Iris pigment epithelial cell (primary cell): Measurements from ENCODE around the gene GGT6.

ENCODE experiments used
- DNase-seq: peaks from one replicate; pipeline ENCODE4 v3.0.0-alpha.2; 2011; ENCODE audit warnings: low read depth

The GGT6 gene

DNA sequence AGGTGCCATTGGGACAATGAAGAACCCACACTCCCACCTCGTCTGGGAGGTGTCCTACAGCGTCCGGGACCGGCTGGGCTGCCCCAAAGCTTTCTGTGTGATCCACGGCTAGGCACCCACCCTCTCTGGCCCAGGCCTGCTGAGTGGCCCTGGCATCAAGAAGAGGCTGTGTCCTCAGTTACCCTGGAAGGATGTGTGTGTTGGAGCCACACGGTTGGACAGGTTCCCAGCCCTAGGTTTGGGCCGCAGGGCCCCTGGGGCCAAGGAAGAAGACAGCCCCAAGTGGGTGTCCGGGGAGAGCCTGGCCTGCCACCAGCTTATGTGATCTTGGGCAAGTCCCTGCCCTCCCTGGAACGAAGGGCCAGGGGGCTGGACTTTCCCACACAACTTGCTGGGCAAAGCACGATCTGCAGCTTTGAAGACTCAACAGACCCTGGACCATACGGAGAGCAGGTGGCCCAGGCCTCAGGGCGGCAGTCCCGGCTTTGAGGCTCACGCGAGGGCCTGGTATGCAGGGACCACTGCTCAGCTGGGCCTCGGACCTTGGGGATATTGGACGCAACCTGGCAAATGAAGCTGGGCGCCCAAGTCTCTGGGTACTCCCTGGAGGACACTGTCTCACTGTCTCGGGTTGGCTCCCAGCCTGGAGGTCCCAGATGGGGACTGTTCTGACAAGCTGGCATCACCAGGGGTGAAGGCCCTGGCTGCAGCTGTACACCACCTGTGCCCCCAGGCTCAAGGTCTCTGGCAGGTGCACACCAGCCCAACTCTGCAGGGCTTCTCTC, 22.7 kb downstream of the GGT6 start:
- no peak for DNase-seq

DNA sequence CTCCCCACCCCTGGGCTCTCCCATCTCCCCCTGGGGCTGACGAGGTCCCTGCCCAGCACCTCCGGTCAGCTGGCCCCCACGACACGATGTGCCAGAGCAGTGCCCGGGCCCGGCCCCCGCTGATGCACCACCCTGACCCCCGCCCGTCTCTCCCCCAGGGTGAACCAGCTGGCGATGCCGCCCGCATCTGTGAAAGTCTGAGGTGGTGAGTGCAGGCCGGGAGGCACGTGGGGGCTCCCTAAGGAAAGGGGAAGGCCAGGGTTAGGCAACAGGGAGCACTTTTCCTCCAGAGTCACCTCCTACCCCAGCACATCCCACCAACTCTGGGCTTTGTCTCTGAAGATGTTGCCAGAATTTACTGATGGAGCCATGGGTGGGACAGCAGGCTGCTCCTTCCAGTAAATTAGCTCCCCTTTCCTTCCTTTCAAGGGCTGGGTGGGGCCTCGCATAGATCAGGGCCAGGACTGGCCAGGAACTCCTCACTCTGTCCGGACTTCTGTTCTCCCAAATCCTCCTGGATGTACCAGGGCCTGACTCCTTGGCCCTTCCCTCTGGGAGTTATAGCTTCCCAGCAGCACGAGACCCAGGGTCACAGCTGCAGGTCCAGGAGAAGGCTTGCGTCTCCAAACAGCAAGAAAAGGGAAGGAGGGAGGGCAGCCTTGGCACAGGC, 23.5 kb downstream of the GGT6 start:
- peak; percentile 29 for DNase-seq

DNA sequence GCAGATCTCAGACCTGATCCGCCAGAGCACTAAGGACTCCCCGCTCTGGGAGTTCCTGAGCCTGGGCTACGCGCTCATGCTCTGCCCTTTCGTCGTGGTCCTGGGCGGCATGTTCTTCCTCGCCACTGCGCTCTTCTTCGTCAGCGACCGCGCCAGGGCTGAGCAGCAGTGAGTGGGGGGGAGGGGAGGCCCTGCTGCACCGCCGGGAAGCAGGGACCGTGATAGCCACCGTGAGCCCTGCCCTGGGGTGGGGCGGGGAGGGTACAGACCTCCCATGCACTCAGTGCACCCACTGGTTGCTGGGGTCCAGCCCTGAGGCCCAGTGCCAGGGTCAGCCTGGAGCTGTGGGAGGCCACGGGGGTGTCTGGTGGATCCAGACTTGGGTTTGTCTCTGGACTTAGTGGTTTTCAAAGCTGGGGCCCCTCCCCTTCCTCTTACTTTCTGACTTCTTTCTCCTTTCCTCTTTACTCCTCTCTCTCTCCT, 24.1 kb downstream of the GGT6 start:
- DNase-seq = peak; percentile 17

DNA sequence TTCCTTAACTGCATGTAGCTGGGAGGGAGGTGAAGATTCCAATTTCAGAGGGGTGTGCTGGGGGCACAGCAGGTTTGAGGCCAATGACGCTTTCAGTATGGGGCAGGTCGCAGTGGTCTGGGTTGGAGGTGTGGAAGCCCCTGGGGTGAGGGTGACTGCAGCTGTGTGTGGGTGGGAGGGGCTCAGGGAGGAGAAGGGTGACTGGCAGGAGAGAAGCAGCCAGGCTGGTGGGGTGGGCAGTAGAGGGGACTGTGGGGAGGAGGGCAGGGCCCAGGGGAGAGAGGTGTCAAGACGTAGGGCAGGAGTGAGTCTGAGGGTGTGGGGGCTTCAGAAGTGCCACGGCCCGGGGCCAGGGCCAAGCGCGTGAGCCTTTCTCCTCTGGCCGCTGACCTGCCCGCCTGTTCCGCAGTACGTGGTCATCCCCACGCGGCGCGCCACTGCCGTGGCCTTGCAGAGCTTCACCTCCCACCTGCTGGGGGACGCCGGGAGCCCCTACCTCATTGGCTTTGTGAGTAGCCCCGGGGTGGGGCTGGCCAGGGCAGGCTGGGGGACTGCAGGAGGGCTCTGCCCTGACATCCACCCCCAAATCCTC, 24.6 kb downstream of the GGT6 start:
- DNase-seq = no peak

DNA sequence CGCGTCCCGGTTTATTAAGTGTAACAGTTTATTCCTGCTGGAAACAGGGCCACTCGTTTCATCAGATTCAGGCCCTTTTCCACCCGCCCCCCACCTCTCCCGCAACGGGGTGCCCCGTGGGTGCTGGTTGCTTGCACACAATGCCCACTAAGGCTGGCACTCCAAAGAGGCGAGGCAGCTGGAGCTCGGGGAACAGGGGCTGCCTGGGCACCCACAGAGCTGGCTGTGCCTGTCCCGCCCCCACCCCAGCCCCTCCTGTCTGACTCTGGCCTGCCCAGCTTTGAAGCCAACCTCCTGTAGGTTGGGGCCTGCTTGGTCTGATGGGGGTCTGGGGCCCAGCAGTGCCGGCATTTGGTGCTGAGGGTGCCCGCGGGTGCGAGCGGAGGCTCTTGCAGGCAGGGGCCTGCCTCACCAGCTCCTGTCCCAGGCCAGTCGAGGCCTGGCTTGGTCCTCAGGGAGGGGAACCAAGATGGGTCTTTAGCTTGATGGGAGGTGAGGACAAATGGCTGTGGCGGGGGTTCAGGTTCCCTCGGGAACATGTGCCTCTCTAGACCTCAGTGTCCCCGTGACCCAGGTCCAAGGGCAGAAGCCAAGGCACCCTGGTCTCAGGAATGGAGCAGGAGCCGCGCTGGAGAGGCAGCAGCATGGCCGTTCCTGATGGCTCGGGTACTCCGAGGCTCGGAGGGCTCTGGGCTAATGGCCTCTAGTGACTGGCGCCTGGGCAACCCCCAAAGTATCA, 25.3 kb downstream of the GGT6 start:
- no peak for DNase-seq

DNA sequence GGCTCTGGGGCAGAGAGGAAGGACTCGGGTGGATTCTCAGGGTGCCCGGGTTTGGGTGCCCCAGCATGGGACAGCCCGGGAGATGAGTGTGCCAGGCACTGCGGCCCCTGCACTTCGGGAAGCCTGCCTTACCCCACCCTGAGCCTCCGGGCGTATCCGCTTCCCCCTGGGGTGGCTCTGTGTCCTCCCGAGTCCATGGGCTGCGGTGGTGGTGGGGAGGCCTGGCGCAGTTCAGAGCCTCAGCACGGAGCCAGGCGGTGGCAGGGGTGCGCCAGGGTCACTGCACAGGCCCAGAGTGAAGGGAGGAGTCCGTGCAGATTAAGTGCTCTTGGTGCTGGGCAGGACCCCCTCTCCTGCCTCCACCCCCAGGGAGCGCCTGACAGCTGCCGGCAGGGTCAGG, 25.9 kb downstream of the GGT6 start:
- DNase-seq = no peak

DNA sequence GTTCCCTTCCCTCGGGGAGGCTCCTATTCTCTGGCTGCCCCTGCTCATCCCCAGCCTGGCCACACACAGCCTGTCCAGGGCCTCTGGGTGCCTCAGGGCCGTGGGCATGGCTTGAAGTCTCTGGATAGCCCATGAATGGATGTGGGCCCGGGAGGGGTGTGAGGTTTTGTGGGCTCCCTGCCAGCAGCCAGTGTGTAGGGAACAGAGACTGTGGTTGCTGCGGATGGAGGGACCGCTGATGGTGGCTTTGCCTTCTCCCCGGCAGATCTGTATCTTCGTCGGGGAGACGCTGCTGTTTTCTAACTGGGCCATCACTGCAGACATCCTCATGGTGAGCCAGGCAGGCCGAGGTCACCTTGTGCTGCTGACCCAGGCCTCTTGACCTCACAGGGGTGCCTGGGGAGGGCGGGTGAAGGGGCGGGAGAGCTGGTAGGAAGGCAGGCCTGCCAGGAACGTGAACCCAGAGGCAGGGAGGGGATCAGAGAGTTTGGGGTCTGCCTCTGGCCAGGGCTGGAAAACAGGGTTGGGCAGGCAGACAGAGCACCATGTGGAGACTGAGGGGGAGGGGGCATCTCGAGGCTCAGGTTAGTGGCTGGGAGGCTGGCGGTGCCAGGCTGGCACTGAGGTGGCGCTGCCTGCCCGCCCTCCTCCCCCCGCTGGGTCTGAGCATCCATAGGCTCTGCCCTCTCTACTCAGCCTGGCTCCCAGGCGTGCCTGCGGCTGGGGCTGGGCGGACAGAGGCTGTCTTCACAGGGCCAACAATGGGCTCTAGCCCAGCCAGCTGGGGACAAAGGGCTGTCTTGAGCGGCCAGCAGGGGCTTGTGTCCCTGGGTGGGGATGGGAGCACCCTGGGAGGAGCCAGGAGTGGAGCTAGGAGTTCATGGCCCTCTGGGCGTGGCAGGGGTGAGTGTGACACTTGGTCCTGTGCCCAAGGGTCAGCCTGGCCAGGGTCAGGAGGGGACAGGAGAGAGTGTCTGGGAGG, 26.6 kb downstream of the GGT6 start:
- no peak for DNase-seq

DNA sequence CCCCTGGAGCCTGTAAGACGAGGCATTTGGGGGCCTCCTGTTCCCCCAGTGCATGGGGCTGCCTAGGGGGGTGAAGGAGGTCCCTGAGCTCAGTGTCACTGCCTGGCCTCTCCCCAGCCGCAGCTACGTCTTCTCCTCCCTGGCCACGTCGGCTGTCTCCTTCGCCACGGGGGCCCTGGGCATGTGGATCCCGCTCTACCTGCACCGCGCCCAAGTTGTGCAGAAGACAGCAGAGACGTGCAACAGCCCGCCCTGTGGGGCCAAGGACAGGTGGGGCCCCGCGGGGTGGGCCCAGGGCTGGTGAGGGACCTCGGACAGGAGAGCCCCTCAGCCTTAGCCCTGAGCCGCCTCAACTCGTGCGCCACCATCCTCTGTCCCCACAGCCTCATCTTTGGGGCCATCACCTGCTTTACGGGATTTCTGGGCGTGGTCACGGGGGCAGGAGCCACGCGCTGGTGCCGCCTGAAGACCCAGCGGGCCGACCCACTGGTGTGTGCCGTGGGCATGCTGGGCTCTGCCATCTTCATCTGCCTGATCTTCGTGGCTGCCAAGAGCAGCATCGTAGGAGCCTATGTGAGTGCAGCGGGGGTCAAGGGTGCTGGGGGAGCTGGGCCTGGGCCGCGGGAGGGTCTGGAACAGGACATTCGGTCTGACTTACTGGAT, 27.4 kb downstream of the GGT6 start:
- no peak for DNase-seq

DNA sequence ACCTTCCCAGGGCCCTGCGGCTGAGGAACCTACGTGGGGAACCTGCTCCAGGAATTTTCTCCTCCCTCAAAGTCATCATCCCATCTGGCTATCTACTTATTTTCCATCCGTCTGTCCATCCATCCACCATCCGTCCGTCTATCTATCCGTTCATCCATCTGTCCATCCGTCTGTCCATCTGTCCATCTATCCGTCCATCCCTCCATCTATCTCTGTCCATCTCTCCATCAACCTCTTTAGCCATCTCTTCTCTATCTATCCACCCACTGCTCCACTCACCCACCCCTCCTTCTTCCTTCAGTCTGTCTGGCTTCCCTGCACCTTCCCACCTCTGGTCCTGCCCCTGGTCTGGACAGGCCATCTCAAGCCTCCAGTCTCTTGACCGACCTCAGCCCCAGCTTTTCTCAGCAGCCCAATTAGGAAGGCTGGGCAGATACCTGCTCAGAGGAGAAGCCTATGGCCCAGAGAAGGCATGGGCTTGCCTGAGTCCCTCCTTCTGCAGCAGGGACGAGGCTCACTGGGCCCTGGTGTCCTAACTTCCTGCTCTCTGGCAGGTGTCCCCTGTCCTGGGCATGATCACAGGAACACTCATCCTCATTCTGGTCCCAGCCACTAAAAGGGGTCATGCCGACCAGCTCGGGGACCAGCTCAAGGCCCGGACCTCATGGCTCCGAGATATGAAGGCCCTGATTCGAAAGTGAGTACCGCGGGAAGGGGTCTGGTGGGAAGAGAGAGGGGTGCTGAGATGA, 28.2 kb downstream of the GGT6 start:
- no peak for DNase-seq

DNA sequence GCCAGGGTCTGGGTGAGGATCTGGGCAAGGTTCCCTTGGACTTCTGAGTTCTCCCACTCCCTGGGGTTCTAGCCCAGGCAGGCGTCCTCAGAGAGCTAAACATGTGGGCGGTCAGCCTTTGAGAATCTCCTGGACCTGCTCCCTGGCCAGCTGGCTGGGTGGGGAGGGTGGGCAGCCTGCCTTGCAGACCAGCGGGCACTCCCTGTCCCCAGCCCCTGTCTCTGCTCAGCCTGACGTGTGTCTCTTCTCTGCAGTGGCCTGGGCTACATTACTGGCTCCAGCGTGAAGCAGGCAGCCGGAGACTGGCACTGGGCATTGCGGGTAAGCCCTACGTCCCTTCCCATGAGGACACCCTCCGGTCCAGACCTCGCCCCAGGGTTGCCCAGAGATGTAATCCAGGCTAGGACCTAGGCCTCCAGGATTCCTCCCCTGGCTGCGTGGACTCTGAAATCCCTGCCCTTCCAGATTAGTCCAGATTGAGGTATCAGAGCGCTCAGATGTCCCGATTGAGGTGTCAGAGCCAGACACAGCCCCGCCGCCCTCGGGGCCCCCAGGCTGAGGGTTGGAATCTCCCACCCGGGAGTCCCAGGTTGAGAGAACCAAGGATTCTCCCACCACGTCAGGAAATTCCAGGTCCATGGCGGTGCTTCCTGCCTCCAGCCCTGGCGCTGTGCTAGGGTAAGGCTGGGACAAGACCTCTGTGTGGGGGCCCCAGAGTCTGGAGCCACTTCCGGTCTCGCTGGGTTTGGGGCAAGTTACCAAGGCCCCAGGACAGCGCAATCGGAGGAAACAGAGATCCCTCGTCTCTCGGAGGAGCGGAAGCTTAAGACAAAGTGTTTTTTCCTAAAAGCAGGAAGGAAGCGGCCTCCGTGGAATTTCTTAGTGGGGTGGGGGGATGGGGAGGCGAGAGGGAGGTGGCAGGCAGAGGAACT, 29.3 kb downstream of the GGT6 start:
- DNase-seq = peak; percentile 16

DNA sequence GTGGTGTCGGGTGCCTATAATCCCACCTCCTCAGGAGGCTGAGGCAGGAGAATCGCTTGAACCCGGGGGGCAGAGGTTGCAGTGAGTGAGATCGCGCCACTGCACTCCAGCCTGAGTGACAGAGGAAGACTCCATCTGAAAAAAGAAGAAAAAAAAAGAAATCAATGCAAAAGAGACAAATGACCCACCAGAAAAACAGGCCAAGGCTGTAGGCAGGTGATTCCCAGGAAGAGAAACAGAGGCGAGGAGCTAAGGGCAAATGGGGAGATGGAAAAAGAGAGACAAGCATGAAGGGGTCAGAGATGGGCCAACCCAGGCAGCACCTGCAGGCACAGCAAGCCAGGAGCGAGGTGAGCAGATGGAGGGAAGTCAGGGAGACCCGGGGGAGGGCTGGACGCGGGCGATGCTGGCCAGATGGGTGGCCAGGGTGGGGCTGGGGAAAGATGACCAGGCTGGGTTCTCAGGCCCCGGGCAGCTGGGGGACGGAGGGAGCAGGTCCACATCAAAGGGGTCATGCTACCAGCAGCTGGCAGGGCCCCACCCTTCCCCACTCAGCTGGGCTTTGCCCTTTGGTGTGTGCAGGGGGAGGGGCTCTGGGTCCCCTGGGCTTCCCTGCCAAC, 30.7 kb downstream of the GGT6 start:
- no peak for DNase-seq

DNA sequence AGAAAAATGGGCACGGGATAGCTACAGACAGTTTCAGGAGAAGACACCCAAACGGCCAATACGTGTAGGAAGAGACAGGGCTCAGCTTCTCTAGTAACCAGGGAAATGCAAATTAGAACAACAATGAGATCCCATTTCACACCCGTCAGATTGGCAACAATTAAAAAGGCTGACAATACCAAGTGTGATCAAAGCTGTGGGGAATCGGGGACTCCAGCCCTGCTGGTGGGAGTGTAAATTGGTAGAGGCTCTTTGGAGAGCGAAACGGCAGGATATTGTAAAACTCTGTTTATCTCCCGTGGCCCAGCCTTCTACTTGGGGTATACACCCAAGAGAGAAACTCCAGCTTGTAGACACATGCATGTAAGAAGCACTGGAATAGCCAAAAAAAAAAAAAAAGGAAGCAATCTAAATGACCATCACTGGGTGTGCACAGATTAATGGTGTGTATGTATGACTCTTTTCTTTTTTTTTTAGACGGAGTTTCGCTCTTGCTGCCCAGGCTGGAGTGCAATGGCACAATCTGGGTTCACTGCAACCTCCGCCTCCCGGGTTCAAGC, 32.7 kb downstream of the GGT6 start:
- no peak for DNase-seq

DNA sequence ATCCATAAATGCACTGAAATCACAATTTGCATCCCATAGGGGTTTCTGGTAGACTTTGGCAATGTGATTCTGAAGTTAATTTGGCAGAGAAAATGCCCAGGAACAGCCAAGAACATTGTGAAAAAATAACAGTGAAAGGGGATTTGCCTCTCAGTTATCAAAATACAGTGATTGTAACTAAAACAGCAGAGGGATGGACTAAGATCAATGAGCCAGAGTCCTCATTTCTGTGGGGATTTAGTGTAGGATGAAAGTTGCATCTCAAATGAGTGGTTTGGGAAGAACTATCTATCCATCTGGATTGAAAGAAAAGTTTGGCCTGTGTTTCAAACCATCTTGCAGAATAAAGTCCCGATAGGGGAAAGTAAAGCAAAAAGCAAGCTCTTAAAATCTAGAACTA, 33.2 kb downstream of the GGT6 start:
- no peak for DNase-seq

DNA sequence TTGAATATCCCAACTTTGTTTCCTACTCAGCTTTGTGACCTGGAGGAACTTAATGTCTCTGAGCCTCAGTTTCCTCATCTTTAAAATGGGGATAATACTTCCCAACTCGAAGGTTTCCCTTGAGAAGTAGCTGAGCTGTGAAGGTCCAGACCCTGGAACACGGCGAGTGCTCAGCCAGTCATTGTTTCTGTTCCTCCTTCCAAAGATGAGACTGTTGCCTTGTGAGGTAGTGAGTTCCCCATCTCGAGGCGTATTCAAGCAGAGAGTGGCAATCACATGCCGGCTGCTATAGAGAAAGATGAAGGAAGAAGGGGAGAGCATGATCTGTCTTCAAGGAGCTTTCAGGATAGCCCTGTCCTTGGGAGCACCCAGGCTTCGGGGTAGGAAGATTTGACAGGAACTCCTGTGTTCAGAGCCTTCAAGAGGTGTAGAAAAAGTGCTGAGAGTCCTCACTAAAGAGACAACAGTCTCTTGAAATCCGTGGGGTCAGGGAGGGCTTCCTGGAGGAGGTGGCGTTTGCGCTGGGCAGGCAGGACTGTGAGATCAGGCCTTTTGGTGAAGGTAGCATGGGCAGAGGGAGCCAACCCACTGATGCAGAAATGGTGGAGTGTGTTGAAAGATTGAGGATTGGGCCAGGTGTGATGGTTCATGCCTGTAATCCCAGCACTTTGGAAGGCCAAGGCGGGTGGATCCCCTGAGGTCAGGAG, 34.5 kb downstream of the GGT6 start:
- no peak for DNase-seq

DNA sequence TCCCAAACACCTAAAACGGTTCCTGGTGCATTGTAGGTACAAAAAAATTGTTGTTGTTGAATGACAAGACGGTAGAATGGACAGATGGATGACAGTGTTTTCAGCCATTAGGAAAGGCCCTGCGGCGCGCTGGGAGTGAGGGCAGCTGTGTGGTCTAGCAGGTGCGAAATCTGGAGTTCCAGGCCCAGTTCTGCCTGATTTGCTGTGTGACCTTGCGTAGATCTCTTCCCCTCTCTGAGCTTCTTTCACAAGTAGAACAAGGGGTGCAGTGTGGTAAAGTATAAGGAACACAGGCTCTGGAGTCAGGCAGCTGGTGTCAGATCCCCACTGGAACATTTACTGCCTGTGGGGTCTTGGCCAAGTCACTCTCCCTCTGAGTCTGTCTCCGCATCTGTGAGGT, 36.4 kb downstream of the GGT6 start:
- no peak for DNase-seq

DNA sequence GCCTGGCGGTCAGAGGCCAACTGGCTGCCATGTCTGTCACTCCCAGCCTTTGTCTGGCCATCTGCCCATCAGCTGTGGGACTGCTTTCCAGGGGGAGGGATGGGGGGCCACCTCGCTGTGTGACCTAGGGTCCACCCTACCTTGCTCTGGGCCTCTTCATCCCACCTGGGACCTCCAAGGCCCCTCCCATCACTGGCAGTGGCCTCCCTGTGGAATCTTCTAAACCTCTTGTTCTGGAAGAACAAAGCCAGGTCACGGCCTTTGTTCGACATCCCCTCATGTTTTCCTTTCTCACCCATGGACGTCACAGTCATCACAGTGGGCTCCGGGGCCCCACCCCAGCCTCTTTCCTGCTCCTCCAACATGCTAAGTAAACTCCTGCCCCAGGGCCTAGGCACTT, 37.7 kb downstream of the GGT6 start:
- no peak for DNase-seq

DNA sequence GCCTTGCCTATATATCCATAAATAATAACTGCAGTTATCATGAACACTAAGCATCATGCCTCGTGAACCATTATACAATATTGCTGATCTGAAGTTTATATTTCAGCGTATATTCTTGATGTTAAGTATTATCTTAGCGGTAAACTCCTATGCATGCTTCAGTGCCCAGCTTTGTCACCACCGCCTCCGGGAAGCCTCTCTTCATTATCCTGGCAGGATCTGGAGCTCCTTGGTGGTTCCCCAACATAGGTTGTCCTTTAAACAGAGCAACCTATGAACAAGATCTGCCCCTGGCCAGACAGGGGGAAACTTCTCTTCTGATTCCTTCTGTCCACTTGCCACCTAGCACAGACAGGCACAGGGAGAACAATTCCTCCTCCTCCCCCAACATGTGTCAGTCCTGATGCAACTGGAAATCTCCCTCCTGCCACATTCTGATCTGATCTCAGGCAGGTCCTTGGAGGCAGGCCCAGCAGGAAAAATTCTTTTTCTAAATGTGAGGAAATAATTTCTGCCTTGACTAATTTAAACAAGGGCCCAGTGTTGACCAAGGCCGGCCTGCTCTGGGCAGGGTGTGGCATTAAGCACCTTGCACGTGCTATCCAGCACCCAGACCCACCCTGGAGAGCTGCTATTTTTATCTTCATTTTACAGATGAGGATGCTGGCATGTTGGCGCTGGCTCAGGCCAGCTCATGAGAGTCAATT, 39.3 kb downstream of the GGT6 start:
- peak; percentile 83 for DNase-seq
